ENCODE measurements around the gene PTPRA.

- TF ChIP-seq CTCF (IDR thresholded peaks at IDR 0.05; ENCODE audit: low read depth, low read length, missing input control) (no peak), TAF1 (conservative IDR thresholded peaks at IDR 0.05) (no peak), RAD21 (IDR thresholded peaks at IDR 0.05) (no peak), YY1 (IDR thresholded peaks at IDR 0.05) (peak; percentile 98)
Observed at GRCh38 chr20:2840138-2840966, 32.9 kb upstream of the PTPRA start, which contains the start of the genes PCED1A and VPS16.
